Astrocyte (in vitro differentiated cells and primary cell): ENCODE results near the gene SH2D6. TPM values are rescaled to one million over a fixed set of nuclear protein-coding genes. Genes with fewer than 3 reads are reported as not detected.

Experiments
- DNase-seq: peaks from one replicate; pipeline ENCODE4 v3.0.0-alpha.2; 2010; ENCODE audit warnings: low read depth
- FAIRE-seq: peaks from 2 replicates; lab custom pipeline; 2011; peaks lifted over from hg19 to GRCh38; lab: Jason Lieb, UNC
- H2AFZ ChIP-seq: 2 replicates; pipeline ENCODE4 v1.6.0; 2012; ENCODE audit warnings: low read depth, low read length, inconsistent platforms
- H3K27ac ChIP-seq: 2 replicates; pipeline ENCODE4 v1.5.1; 2011; ENCODE audit warnings: low read depth, low read length, inconsistent platforms
- H3K27me3 ChIP-seq: 2 replicates; pipeline ENCODE4 v1.6.0; 2011; ENCODE audit warnings: low read length, inconsistent platforms; ENCODE audit not compliant: insufficient read depth
- H3K36me3 ChIP-seq: 2 replicates; pipeline ENCODE4 v1.5.1; 2011; ENCODE audit warnings: low read length, inconsistent platforms; ENCODE audit not compliant: insufficient read depth
- H3K4me1 ChIP-seq: 2 replicates; pipeline ENCODE4 v1.5.1; 2011; ENCODE audit warnings: low read length, inconsistent platforms; ENCODE audit not compliant: insufficient read depth
- H3K4me2 ChIP-seq: 2 replicates; pipeline ENCODE4 v1.6.0; 2012; ENCODE audit warnings: low read length, inconsistent platforms
- H3K4me3 ChIP-seq: 2 replicates; pipeline ENCODE4 v1.5.1; 2011; ENCODE audit warnings: low read depth, mild to moderate bottlenecking, low read length, inconsistent platforms; ENCODE audit not compliant: insufficient read depth
- H3K79me2 ChIP-seq: 2 replicates; pipeline ENCODE4 v1.6.0; 2012; ENCODE audit warnings: mild to moderate bottlenecking, low read length, inconsistent platforms; ENCODE audit not compliant: insufficient read depth
- H3K9ac ChIP-seq: 2 replicates; pipeline ENCODE4 v1.6.0; 2012; ENCODE audit warnings: mild to moderate bottlenecking, low read length, inconsistent platforms
- H3K9me3 ChIP-seq: 2 replicates; pipeline ENCODE4 v1.5.1; 2012; ENCODE audit warnings: low read depth, mild to moderate bottlenecking, low read length, inconsistent platforms; ENCODE audit not compliant: insufficient read depth
- H4K20me1 ChIP-seq: 2 replicates; pipeline ENCODE4 v1.6.0; 2012; ENCODE audit warnings: low read length, inconsistent platforms; ENCODE audit not compliant: insufficient read depth
- H3K27ac Mint-ChIP-seq: one replicate; pipeline ENCODE4 v1.8.0; 2021; ENCODE audit warnings: mild to moderate bottlenecking, mixed read lengths; ENCODE audit not compliant: unreplicated experiment
- H3K27me3 Mint-ChIP-seq: one replicate; pipeline ENCODE4 v1.8.0; 2021; ENCODE audit warnings: low read depth, mixed read lengths; ENCODE audit not compliant: unreplicated experiment
- H3K36me3 Mint-ChIP-seq: one replicate; pipeline ENCODE4 v1.8.0; 2021; ENCODE audit warnings: low read depth, mixed read lengths; ENCODE audit not compliant: unreplicated experiment
- H3K4me1 Mint-ChIP-seq: one replicate; pipeline ENCODE4 v1.8.0; 2021; ENCODE audit warnings: low read depth, mixed read lengths; ENCODE audit not compliant: unreplicated experiment
- H3K4me3 Mint-ChIP-seq: one replicate; pipeline ENCODE4 v1.8.0; 2021; ENCODE audit warnings: mild to moderate bottlenecking, moderate library complexity, mixed read lengths; ENCODE audit not compliant: unreplicated experiment
- H3K9me3 Mint-ChIP-seq: one replicate; pipeline ENCODE4 v1.8.0; 2021; ENCODE audit warnings: mild to moderate bottlenecking, mixed read lengths; ENCODE audit not compliant: unreplicated experiment
- EZH2 ChIP-seq: IDR thresholded peaks from 2 replicates; pipeline ENCODE4 v1.6.1; 2012; ENCODE audit warnings: mild to moderate bottlenecking, low read length, inconsistent platforms; ENCODE audit not compliant: insufficient read depth
- total RNA-seq: library from RNA; stranded (reverse); gene quantifications from 2 replicates; pipeline ENCODE4 v1.2.1, GENCODE V29; 2021
- TF ChIP-seq, protein P1 (sequence below): IDR thresholded peaks from 2 replicates; pipeline ENCODE4 v1.5.1; 2011; ENCODE audit warnings: low read depth, mild to moderate bottlenecking, inconsistent platforms, low read length, moderate library complexity; ENCODE audit not compliant: insufficient read depth

Gene SH2D6
- total RNA-seq, 1 donor from 2014 or later, result 0.64 TPM

GRCh38 chr2:85422072-85422457 lies 3.6 kb downstream of the SH2D6 start:
- peaks cover 24% of the 10 kb centered on the region for H3K4me1 Mint-ChIP-seq
- Histone ChIP-seq H3K36me3 (no peaks in the 10 kb centered on the region), H3K4me3 (no peak overlapping the region), H3K27me3 (no peaks in the 10 kb centered on the region), H3K9ac (no peak overlapping the region), H3K27ac (no peak overlapping the region), H3K4me1 (peaks cover 31% of the 10 kb centered on the region), H2AFZ (no peak overlapping the region), H3K9me3 (no peaks in the 10 kb centered on the region), H3K4me2 (no peak overlapping the region), H4K20me1 (no peaks in the 10 kb centered on the region), H3K79me2 (peaks cover 4% of the 10 kb centered on the region)
- H3K27ac Mint-ChIP-seq, result no peak overlapping the region
- peak overlapping the region; percentile 51 for H3K4me3 Mint-ChIP-seq
- H3K9me3 Mint-ChIP-seq, result no peaks in the 10 kb centered on the region
- no peak for DNase-seq
- no peaks in the 10 kb centered on the region for H3K36me3 Mint-ChIP-seq
- FAIRE-seq, result no peak
- TF ChIP-seq, protein P1, sequence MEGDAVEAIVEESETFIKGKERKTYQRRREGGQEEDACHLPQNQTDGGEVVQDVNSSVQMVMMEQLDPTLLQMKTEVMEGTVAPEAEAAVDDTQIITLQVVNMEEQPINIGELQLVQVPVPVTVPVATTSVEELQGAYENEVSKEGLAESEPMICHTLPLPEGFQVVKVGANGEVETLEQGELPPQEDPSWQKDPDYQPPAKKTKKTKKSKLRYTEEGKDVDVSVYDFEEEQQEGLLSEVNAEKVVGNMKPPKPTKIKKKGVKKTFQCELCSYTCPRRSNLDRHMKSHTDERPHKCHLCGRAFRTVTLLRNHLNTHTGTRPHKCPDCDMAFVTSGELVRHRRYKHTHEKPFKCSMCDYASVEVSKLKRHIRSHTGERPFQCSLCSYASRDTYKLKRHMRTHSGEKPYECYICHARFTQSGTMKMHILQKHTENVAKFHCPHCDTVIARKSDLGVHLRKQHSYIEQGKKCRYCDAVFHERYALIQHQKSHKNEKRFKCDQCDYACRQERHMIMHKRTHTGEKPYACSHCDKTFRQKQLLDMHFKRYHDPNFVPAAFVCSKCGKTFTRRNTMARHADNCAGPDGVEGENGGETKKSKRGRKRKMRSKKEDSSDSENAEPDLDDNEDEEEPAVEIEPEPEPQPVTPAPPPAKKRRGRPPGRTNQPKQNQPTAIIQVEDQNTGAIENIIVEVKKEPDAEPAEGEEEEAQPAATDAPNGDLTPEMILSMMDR, result no peak
- TF ChIP-seq EZH2, result no peak
- peaks cover 5% of the 10 kb centered on the region for H3K27me3 Mint-ChIP-seq

DNA sequence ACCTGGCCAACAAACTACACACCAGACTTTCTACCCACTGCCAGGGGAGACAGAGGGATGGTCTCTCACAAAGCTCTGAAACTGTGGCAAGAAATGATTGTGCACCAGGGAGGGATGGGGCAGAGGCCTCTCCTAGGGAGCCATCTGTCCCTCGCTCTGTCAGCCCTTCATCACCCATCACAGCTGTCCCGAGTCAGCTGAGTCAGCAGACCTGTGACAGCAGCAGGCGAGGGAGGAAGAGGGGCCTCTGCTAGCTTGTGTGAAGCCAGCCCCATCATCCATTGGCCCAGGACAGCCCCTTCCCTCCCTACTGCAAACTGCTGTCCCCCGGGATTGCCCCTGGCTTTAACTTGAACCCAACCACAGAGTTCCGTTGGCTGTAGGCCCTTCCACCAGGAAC lies 5.0 kb downstream of the SH2D6 start:
- Mint-ChIP-seq H3K9me3 (no peaks in the 10 kb centered on the region), H3K27ac (no peak overlapping the region), H3K27me3 (peaks cover 7% of the 10 kb centered on the region), H3K4me3 (no peak overlapping the region), H3K4me1 (peaks cover 26% of the 10 kb centered on the region), H3K36me3 (no peaks in the 10 kb centered on the region)
- no peak for DNase-seq
- Histone ChIP-seq H3K9ac (no peak overlapping the region), H3K36me3 (no peaks in the 10 kb centered on the region), H4K20me1 (no peaks in the 10 kb centered on the region), H3K27me3 (no peaks in the 10 kb centered on the region), H3K9me3 (no peaks in the 10 kb centered on the region), H3K4me3 (no peak overlapping the region), H3K79me2 (peaks cover 4% of the 10 kb centered on the region), H3K4me2 (no peak overlapping the region), H3K27ac (no peak overlapping the region), H3K4me1 (peaks cover 27% of the 10 kb centered on the region), H2AFZ (no peak overlapping the region)
- TF ChIP-seq, protein P1, result no peak
- no peak for TF ChIP-seq EZH2
- no peak for FAIRE-seq

- H3K9me3 Mint-ChIP-seq, result no peaks in the 10 kb centered on the region
Observed at GRCh38 chr2:85425588-85425987, 7.1 kb downstream of the SH2D6 start.

More at GRCh38 chr2:85425588-85425987, 7.1 kb downstream of the SH2D6 start:
- no peak overlapping the region for H3K4me3 Mint-ChIP-seq
- H3K27me3 Mint-ChIP-seq, result peaks cover 8% of the 10 kb centered on the region
- Histone ChIP-seq H3K79me2 (no peaks in the 10 kb centered on the region), H4K20me1 (no peaks in the 10 kb centered on the region), H3K27ac (no peak overlapping the region), H2AFZ (no peak overlapping the region), H3K4me3 (no peak overlapping the region), H3K27me3 (no peaks in the 10 kb centered on the region), H3K9me3 (no peaks in the 10 kb centered on the region), H3K9ac (no peak overlapping the region), H3K36me3 (no peaks in the 10 kb centered on the region), H3K4me2 (no peak overlapping the region), H3K4me1 (peaks cover 11% of the 10 kb centered on the region)
- no peak for FAIRE-seq
- H3K36me3 Mint-ChIP-seq, result no peaks in the 10 kb centered on the region
- no peak for TF ChIP-seq EZH2
- TF ChIP-seq, protein P1, result no peak
- no peak for DNase-seq
- no peak overlapping the region for H3K27ac Mint-ChIP-seq
- H3K4me1 Mint-ChIP-seq, result peaks cover 16% of the 10 kb centered on the region
